ENCODE data around the gene PKD1L1.
"Not testable (repeated sequence)": the region's sequence is repeated elsewhere in the genome, so short reads cannot be mapped to it uniquely, and the experiment has no call there.

PKD1L1 gene

GRCh38 chr7:47813620-47814260, 134.5 kb downstream of the PKD1L1 start:
- DNase-seq = no peak

- no peak for DNase-seq
These were observed 135.7 kb downstream of the PKD1L1 start for GRCh38 chr7:47812429-47813136.

- no peak for DNase-seq
These were observed 136.5 kb downstream of the PKD1L1 start for GRCh38 chr7:47811632-47812380.

- DNase-seq = no peak
These were observed 138.9 kb downstream of the PKD1L1 start for GRCh38 chr7:47809387-47809786.

GRCh38 chr7:47808321-47808720, 139.9 kb downstream of the PKD1L1 start:
- DNase-seq = no peak

- no peak for DNase-seq
These were observed 140.5 kb downstream of the PKD1L1 start for GRCh38 chr7:47807756-47808155.

- DNase-seq = no peak
These were observed 141.1 kb downstream of the PKD1L1 start for GRCh38 chr7:47807126-47807525.

- DNase-seq = no peak
These were observed 141.6 kb downstream of the PKD1L1 start for GRCh38 chr7:47806701-47807103.

- no peak for DNase-seq
These were observed 143.3 kb downstream of the PKD1L1 start for GRCh38 chr7:47804767-47805545.

- DNase-seq = no peak
These were observed 144.4 kb downstream of the PKD1L1 start for GRCh38 chr7:47803846-47804245.

GRCh38 chr7:47803025-47803424, 145.2 kb downstream of the PKD1L1 start:
- DNase-seq = no peak

- no peak for DNase-seq
These were observed 146.8 kb downstream of the PKD1L1 start for GRCh38 chr7:47801423-47801822.

- DNase-seq = no peak
These were observed 148.7 kb downstream of the PKD1L1 start for GRCh38 chr7:47799524-47799923.

- no peak for DNase-seq
These were observed 151.9 kb downstream of the PKD1L1 start for GRCh38 chr7:47796347-47796746.

GRCh38 chr7:47795631-47796030, 152.6 kb downstream of the PKD1L1 start:
- no peak for DNase-seq

- DNase-seq = not testable (repeated sequence)
These were observed 153.1 kb downstream of the PKD1L1 start for GRCh38 chr7:47795126-47795525.

GRCh38 chr7:47794016-47794415, 154.2 kb downstream of the PKD1L1 start:
- no peak for DNase-seq

- not testable (repeated sequence) for DNase-seq
These were observed 155.1 kb downstream of the PKD1L1 start for GRCh38 chr7:47793186-47793585.

GRCh38 chr7:47792521-47793121, 155.6 kb downstream of the PKD1L1 start:
- no peak for DNase-seq

GRCh38 chr7:47791682-47792081, 156.6 kb downstream of the PKD1L1 start:
- no peak for DNase-seq

- no peak for DNase-seq
These were observed 160.2 kb downstream of the PKD1L1 start for GRCh38 chr7:47788083-47788482.

GRCh38 chr7:47787249-47788069, 160.8 kb downstream of the PKD1L1 start:
- no peak for DNase-seq
